Stimulated activated naive CD4-positive, alpha-beta T cell treated with Interleukin-2 at 50 U/mL for 16 hours (primary cell): ENCODE results near the gene C1orf35.

ENCODE experiments used
- DNase-seq: peaks from one replicate; lab custom pipeline; 2025; lab: John Stamatoyannopoulos, UW

Gene C1orf35

DNA sequence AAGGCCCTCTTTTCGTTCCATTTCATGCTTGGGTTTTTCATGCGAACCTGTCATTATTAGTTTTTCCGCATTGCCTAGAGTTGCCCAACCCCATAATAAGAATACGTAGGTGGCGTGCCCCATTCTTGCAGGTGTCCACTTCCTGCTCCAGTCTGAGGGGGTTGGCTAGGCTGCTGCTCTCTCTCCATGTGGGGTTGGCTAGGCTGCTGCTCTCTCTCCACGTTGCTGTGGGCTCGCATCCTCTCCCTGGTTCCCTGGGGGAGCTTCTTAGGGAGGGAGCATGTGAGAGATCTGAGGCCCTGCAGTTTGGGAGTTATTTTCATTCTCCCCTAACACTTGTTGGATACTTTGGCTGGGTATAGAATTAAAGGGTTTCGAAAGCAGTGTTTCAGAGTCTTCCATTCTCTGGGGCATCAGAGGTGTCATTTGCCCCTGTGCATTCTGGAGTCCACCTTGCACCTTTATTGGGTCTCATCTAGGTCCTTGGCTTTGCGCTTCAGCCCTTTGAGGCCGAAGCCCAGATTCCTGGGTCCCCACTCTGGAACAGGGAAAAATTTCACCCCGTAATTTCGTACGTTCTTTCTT lies 8.6 kb downstream of the C1orf35 start:
- DNase-seq, result no peak

DNA sequence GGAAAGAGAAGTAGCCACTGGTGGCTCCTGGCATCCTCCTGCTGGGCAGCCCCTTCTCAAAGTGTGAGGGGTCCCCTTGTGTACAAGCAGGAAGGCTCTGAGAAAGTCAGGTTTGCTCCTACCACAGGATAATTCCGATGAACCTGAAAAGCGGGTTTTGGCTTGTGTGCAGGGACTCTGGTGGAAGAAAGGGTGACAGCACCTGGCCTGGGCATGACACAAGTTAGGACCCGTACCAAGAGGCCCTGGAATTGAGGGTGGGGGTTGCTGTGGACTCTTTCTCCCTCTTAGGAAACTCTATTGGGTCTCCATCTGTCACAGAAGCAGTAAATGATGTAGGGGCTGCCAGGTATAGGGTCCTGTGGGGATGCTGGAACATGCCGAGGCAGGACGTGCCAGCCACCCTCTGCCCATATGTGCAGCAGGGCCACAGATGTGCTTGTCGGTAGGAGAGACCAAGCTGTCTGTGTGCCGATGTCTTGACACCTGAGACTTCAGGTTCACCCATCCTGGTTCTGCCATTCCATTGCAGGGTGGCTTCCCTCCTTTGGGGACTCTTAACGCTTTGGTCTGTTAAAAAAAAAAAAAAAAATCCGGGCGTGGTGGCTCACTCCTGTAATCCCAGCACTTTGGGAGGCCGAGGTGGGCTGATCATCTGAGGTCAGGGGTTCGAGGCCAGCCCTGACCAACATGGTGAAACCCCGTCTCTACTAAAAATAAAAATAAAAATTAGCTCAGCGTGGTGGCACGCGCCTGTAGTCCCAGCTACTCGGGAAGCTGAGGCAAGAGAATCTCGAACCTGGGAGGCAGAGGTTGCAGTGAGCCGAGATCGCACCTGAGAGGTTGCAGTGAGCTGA lies 9.8 kb downstream of the C1orf35 start:
- DNase-seq, result no peak

DNA sequence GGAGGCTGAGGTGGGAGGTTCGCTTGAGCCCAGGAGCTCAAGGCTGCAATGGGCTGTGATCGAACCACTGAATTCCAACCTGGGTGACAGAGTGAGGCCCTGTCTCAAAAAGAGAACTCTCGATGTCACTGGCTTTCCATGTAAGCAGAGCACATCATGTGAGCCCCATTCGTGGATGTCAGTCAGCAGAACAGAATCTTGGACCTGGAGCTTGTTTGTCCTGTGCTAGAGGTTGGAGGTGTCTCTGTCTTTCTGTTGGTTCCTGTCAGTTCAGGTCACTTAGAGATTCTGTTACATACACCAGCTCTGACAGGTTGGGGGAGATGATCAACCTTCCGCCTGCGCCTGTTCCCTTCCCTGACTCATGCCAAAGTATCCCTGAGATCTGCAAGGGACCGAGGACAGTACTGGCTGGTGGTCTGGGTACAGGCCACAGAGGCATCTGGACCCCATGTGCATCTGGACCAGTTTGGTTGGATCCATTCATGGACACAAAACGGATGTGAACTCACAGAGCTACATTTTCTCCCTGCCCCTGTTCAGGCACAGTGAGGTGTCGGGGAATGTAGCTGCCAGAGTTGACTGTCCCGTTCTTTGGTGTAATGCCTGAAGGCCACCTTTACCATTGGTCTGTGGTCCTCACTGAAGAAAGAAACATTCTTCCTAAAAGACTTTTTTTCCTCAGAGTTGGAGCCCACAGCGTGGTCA lies 10.6 kb downstream of the C1orf35 start:
- no peak for DNase-seq

DNA sequence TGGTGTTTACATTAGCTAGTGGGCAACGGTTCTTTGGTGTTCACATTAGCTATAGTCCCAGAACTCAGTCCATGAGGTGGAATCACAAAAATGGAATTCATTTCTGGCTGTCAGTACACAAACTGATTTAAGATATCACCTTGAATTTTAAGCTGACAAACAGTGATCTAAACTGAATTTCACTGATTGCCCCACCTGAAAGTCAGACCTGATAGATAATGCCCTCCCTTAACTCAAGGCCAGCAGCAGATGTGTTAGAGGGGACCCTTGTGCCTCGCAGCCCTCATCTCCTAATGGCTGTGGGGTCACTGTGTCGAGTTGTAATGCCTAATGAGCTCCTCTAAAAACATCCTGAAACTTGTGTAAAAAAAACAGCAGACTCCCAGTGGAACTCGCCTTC lies 12.0 kb downstream of the C1orf35 start:
- DNase-seq, result no peak

DNA sequence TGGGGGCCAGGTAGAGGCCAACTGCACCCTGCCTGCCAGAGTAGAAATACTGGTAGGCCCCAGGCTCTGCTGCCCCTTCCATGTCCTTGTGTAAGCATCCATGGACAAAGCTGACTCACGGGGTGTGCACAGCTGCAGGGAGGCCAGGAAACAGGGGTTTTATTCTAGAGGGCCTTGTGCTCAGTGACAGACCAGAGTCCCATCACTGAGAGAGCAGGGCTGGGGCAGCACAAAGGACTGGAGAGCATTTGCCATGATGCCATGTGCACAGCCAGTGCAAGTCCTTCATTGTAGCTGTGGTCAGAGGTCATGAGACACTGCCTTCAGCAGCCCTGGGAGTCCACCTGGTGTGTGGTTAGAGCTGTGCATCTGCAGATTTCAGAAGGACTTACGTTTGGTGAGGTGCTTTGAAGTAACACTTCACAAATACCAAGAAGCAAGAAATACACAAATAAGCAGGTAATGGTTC lies 12.5 kb downstream of the C1orf35 start:
- DNase-seq, result no peak

DNA sequence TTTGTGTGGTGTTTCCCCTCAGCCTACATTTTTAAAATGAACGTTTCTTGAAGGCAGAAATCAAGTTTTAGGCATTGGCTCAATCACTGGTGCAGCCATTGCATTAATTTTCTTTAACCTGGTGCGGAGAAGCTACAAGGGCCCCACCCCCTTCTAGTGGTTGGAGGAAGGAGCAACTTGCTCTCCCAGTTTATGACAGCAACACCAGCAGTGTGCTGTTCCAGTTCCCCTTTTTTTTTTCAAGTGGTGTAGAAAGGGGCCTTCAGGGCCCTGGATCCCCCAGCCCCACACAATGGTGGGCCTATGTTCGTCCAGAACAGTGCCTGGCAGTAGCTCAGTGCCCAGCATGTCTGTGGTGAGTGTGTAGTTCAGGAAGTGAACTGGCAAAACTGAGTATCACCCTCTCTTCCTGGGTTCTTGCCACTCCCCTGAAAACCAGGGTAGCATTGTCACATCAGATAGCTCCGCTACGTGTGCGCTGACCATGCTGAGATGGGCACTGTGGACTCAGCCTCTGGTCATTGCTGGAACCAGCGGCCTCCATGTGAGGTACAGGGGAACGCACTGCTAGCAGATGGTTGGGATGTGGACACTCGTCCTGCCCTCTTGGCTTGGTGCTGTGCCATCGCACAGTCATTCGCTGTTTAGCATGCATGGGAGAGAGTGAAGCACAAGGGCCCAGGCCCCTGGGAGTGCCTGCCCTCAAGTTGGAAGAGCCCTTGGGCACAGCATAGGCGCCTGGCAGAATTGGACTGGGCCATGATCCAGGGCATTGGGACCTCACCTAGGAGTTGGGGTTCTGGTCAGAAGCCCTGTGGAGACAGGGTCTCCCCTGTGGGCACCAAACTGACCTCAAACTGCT lies 13.4 kb downstream of the C1orf35 start:
- no peak for DNase-seq

DNA sequence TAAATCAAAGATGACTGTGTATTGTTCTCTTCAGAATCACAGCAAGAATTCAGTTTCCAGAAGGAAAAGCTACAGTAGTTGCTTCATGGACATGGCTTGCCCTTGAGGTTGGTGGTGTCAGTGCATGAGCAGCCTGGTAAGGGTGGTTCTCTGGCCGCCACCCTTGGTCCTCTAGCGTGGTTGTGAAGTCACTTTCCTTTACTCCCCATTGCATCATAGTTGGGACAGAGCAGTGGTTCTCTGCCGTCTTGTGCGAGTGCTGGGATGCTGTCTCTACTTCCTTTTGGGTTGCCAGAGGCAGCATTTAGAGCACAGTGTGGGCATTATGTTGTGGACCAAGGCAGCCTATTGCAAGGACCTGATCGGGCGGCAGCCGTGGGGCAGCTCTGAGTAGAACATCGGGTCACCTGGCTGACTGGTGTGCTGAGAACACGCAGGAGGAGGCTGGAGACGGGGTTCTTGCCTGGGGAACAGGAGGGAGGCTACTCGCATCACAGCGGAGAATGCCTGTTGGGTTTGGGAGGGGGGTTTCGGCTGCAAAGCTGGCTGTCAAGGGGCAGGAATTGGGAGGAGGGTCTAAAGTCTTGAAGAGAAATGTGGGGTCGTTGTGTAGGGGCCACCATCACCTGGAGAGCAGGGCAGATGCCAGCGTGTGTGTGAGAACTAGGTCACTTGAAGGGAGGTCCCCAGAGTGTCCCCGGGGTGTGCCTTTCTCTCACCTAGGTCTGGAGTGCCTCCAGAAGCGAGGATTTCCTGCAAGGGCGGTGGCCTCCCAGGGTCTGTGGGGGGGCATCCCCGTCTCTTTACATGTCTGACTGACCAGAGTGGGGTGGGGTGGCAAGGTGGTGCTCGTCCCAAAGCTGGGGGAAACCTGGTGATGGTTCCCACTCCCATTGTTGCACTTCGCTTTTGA lies 14.3 kb downstream of the C1orf35 start:
- no peak for DNase-seq

DNA sequence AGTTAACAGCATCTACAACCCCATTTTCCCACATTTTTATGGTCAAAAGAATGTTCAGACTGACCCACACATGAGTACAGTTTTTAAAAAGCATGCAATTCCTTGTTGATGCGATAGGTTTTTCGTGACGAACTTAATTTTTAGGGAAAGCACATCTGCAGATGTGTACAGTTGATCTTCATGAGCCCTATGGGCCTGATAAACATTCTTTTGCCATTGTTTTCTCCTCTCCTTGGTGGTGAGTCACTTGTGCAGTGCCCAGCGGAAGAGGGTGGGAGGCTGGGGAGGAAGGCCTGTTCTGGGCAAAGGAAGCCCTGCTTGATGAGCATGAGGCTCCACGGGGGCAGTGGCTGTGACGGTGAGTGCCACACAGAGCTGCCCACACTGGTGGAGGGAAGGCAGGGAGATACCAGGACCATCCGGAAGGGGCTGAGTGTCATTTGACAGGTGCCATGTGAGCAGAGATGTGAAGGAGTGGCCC lies 15.3 kb downstream of the C1orf35 start:
- DNase-seq, result peak; percentile 22

DNA sequence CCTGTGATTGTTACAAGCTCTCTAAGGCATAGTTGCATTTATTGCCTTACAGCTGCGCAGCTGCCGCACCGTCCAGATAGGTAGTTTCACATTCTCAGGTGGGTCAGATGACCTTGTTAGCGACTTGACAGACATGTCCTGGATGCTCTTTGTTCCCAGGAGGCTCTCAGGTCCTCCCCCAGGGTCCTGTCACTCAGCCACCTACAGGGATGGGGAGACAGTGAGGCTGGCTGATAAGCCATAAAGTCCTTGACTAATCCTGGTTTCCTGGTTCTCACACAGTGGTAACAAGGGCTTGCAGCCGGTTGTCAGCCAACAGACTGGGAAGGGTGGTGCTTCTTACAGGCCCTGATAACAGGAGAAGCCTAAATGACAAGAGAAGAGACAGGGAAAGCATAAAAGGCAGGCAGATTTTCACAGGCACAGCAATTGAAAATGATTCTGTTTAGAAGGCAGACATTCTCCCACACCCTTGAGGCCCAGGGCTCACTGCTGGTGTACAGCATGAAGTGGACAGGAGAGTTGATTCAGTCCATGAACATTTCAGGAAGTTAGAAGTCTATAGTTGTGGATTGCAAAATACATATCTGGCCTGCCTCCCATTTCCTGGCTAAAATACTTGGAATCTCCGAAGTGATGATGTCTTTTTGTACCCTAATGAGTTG lies 17.7 kb downstream of the C1orf35 start:
- DNase-seq, result no peak

DNA sequence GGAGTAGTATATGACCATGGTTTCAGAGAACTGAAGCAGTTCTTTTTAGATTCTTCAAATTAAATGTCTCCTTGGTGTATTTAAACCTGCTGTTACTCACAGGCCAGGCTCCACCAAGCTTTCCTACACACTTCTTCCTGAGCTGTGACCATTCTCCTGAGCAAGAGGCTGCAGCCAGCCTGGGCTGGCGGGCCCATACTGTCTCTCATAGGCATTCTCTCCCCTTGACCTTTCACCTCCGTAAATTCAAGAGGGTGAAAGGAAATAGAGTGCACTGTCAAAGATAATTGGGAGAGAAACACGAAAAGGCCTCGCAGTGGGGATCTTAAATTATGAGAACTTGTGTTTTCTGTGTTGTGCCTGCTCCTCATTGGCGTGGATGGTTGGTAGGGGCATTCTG lies 18.3 kb downstream of the C1orf35 start:
- no peak for DNase-seq

DNA sequence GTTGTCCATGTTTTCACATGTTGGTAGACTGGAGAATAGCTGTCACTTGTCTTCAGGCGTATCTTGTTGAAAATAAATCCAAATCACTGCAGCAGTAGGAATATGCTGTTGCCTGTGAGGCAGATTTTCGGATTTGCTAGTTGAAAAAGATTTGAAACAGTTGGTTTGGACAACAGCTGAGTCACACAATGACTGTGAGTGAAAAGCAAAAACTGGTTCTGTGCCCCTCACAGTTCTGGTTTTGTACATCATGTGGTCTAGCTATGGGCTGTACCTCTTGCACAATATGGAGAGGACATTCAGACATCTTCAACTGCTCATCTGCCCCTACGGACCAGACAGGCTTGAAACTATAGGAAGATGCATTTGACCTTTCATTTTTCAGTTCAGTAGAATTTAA lies 18.8 kb downstream of the C1orf35 start:
- DNase-seq, result no peak

DNA sequence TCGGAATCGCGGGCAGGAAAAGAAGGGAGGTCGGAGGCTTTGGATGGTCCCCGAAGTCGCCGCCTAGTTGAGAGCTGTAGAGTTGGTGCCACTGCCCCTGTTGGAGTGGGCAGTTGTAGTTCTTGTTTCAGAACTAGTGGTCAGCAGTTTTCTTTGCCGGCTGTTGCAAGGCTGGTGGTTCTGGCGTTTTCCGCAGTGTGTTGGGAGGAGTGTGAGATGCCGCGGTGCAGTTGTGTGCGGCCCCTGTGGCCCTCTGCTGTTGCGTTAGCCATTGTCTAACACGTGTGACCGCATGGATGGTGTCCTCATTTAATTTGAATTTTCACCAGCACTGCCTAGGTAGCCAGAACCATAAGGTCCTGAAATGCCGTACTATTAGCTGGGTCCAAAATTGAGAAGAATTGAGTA lies 19.2 kb downstream of the C1orf35 start:
- no peak for DNase-seq

DNA sequence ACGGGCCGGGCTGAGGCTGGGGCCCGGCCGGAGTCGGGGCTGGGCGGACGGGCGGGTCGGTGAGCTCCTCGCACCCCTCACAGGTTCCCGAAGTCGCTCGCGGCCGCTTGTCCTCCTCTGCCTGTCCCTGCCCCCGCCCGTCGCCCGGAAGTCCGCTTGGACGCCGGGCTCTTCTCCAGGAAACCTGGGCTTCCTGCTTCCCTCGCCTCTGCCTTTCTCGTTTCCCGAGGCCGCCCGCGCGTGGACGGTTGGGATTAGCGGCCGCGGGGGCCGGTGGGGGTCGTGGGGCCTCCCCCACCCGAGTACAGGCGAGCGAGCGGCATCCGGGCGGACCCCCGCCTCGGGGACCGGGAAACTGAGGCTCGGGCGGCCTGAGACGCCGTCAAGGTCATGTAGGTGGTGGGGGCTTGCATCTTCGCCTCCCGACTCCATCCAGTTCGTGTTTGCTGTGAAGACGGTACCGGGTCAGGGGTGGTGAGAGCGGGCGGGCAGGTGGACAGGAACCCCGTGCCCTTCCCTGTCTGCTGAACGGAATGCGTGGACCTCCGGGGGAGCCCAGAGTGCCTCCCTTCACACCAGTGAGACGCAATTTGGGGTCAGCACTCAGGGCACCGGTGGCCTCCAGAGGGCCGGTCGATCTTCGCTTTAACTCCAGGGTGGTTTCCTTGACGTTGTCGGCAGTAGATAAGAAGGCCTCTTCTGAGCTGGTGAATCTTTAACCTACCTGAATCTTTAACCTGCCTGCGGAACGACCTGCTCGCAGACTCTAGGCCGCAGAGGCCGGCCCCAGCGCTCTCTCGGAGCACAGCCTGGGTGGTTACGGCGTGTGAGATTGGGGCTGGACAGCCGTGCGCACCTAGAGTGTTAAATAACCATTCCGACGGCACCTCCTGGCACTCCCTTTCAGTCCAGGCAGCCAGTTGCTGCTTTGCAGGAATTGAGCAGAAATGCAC lies 19.9 kb downstream of the C1orf35 start:
- DNase-seq, result peak; percentile 44

DNA sequence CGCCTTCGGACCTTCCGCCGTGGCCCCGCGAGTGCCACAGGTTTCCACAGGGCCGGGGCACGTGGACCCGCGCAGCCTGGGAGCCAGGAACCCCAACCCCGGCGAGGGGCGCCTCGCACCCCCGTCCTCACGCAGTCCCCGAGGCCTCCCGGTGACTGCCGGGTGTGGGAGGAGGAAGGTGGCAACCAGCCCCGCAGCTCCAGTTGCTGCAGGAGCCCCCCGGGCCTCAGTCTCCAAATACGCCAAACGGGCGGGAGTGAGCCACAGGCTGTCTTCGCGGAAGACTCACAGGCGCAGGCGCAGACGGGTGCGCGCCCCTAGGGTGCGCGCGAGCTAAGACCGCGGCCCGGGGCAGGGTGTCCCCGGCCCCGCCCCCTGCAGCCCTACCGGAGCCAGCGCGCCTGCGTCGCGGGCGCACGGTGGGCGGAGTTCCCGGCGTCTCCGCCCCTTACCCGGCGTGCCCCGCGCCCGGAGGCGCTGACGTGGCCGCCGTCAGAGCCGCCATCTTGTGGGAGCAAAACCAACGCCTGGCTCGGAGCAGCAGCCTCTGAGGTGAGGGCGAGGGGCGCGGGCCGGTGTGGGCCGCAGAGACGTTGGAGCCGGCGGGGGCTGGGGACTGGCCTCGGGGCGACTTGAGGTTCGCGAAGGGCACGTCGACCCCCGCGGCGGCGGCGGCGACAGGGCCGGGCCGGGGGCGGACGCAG lies 20.8 kb downstream of the C1orf35 start, which contains the start of gene ARF1:
TSS of gene ARF1 (plus strand) at position 495 of the 704 bp plus-strand sequence. CDS start 14,407 bp downstream, outside the sequence.
- DNase-seq, result peak; percentile 81

DNA sequence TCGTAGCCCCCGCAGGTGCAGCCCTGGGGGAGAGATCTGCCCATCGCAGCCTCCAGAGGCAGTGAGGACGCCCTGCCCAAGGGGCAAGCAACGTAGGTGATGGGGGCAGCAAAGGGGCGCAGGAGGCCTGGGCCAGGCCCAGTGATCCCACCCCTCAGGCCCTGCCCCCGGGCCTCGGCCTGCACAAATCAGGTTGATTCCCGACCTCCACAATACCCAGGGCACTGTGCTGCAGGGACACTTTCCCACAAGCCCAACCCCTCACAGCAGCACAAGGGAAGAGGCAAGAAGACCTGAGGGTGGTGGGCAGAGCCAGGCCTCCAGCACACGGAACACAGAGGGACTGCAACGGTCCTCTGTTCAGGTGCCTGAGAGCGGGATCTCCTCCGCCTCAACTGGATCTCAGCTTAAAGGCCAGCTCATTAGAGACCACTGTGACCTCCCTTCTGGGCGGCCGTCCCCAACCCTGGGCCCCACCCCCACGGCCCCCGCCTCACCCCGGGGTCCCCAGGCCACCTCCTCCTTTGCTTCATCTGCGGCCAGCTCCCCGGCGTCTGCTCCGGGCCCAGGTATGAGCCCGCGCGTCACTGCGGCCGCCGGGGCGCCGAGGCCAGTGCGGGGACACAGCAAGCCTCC lies 21.4 kb downstream of the C1orf35 start:
- no peak for DNase-seq

DNA sequence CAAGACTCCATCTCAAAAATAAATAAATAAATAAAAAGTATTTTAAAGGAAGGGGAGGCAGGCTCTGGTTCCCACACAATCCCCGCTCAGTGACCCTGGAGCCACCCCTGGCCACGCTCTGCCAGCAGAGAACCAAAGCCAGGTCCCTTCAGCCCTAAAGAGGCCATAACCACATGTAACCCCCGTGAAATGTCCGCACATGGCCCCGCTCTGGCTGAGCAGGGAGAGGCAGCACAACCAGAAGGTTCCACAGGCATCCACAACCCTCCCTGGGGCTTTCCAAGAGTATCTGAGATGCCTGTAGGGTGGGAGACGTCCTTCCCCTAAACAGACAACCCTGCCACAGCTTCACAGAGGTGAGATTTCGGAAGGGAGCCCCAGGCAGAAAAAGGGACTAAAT lies 22.0 kb downstream of the C1orf35 start:
- DNase-seq, result no peak

DNA sequence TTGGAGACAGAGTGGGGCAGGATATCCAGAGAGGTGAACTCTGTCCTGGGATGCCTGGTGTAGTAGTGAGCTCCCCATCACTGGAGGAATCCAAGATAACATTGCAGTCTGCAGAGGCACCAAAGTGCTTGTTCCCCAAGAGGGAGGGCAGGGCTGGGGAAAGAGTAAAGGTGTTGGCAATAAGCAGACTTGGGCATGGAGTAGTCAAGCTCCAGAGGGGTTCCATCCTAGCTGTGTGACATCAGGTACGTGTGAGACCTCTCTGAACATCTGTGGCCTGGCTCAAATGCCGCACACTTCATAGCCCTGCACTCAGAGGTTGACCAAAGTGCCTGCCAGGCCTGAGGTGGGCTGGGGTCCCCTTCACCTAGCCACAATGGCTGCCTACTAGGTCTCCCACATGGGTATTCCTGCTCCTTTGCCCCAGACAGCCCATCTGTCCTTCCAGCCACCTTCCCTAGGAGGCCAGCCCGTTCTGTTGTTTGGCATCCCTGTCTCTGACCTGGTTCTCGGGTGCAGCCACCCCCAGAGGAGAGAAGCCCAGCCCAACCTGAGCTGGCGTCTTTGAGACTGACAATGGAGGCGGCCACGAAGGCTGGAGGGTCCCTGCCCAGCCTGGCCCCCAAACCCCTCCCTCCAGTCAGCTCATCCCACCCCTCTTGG lies 23.4 kb downstream of the C1orf35 start:
- DNase-seq, result no peak
